HG03521 (cell line): Measurements from ENCODE around the gene NPVF.

ENCODE experiments used
- ATAC-seq: cut with Tn5 transposase; IDR thresholded peaks from one replicate; pipeline ENCODE4 v1.9.1; 2021; ENCODE audit warnings: mild to moderate bottlenecking, moderate library complexity; ENCODE audit not compliant: unreplicated experiment

NPVF gene

DNA sequence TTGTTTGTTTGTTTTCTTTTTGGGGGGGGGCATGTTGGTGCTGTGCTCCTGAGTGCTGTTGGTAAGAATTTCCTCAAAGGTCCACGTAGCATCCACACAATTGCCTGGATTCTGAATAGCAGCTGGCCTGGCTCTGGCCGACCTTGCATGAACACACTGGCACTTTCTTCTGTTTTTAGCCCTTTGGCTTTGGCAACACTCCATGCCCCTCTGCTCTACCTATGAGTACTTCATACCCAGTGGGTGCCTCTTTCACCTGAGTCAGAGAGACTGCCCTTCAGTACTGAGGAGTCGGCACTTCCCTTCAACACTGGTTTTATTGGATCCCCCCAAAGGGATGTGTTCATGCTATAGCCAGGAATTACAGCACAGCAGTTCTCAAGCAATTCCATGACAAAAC lies 7.2 kb upstream of the NPVF start:
- no peak for ATAC-seq

DNA sequence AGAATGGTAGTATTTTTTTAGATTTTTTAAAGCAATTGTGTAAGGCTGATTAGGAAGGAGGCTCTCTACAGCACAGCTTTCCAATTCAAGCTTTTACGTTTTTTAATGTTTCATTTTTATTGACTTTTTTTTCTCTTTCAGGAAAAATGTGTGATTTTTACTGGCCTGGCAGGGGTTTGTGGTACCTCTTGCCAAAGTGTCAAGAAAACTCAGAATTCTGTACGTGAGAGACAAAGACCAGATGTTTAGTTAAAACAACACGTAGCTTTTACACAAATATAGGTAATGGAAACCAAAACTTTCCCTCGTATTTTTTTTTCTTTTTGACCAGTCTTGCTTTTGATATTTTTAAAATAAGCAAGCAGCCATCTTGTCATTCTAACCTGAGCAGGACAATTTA lies 6.0 kb upstream of the NPVF start:
- ATAC-seq: no peak

DNA sequence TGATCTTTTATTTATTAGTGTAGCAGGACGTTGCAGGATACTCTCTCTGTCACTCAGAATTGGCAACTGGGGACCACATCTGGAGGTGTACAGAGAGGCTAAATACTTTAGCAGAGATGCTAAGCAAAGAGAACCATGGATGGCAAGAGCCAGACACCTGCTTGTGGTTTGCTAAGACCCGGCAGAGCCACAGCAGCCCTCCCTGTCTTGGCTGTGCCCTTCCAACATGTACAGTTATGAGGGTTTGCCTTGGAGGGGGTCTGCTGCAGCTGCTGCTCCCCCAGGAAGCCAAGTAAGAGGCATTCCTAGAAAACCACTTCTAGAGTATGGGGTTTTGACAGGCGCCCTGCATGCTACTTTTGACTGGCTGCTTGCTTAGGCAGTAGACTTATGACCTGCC lies 5.1 kb downstream of the NPVF start:
- no peak for ATAC-seq

DNA sequence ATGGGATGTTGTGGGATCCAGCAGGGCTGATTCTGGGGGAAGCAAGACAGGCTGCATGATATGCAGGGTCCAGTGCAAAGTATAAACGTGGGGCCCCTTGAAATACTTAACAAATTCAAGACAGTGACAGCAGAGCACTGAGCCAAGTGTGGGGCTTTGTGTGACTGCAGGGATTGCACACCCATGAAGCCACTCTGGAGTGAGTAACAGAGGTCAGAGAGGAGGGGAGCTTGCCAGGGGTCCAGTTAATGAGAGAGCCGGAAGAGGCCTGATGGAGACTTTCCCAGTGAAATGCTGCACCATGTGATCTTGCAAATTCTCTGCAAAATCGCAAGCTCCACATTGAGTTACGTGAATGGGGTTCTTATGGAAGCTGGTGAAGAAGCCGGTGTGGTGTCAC lies 5.6 kb downstream of the NPVF start:
- ATAC-seq: no peak

DNA sequence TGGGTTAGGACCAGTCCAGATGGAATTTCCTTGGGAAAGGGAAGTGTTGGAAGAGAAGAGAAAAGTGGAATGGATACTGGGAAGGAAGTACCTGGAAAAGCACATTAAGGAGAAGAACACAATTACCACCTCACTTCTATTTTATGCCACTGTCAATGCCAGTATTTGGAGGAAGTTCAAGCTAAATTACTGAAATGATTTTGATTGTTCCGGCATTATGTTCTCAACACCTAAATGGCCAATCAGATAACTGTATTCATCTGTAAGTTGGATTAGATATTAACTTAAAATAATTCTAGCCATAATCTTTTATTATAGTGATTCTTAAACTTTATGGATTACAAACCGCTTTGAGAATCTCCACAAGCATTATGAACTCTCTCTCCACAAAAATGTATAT lies 7.3 kb downstream of the NPVF start:
- ATAC-seq: no peak

DNA sequence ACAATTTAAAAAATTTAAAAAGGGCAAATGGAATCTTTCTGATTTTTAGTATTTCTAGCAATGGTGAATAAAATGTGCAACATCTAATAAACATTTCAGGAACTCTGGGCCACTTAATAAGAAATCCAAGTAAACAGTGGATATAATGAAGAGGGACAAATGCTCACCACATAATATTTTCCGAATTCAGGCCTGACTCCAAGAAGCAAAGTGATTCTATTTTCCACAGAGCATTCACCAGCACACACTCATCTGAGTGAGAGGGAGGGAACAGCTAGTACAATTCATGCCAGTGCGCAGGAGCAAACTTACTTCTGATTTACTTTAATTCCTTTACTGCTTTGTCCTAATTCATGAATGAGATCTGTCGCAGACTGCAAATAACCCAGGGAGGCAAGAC lies 10.1 kb downstream of the NPVF start:
- ATAC-seq: no peak

DNA sequence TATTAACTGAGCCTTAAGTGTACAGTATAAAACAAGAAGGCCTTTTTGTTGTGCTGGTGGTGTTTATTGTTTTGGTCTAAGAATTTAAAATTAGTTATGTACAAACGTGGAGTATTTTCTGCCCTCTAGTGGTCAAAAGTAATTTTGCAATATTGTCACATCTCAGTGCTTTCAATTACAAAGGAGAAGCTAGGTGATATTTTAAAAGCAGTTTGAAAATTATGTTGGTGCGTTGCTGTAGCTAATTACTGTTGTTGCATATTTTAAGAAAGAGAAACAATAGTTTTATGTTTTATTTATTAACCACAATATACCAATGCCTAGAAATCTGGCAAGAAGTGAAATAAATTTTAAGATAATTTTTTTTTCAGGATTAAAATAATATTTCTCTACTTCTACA lies 11.4 kb downstream of the NPVF start:
- ATAC-seq: no peak

DNA sequence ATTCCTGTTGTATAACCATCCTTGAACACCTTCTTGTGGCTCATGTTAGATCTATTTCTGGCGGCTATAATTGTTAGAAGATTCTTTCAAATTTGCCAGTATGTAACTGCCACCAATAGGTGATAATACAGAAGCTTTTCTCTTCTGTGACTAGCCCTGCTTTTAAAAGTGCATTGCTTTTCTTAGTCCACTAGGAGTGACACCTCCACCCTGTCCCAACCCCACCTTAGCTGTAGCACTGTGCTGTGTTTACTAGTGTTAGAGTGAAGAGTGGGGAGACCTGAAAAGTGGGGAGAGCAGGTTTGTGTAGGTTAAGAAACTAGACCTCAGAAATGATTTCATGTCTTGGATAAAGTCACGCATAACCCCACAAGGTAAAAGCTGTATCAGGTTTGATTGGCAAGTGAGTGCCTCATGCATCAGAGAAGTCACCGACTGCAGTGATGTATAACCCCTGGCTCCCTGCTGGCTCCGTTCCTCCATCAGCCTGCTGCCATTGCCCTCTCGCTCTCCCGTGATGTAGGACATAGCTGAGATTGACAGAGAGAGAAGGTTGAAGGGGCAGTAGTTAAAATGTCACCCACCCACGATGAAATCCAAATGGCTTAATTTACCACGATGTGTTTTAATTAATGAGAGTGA lies 12.5 kb downstream of the NPVF start:
- ATAC-seq: no peak

DNA sequence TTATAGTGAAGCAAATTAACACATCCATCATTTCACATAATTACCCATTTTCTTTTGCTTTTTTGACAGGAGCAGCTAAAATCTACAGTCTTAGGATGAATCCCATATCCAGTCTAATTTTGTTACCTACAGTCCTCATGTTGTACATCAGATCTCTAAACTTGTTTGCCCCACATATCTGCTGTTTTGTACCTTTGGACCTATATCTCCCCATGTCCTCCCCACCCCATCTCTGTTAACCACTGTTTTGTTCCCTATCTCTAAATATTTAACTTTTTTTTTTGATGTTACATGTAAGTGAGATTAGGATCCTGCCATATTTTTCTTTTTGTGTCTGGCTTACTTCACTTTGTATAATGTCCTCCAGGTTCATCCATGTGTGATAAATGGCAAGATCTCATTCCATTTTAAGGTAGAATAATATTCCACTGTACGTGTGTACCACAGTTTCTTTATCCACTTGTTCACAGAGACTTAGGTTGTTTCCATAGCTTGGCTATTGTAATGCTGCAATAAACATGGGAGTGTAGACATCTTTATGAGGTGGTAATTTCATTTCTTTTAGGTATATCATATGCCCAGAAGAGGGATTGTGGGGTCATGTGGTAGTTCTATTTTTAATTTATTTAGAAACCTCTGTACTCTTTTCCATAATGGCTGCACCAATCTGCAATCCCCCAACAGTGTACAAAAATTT lies 19.6 kb downstream of the NPVF start:
- ATAC-seq: no peak

DNA sequence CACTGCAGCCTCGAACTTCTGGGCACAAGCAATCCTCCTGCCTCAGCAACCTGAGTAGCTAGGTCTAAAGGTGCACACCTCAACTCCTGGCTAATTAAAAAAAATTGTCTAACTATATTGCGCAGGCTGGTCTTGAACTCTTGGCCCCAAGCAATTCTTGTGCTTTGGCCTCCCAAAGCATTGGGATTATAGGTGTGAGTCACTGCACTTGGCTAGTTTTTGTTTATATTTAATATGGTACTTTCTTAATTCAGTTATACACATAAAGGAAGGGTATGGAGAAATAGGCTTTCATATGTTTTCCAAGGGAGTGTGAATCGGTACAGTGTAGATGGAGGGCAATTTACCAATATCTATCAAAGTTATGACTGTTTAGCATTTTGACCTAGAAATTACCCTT lies 20.4 kb downstream of the NPVF start:
- ATAC-seq: no peak

DNA sequence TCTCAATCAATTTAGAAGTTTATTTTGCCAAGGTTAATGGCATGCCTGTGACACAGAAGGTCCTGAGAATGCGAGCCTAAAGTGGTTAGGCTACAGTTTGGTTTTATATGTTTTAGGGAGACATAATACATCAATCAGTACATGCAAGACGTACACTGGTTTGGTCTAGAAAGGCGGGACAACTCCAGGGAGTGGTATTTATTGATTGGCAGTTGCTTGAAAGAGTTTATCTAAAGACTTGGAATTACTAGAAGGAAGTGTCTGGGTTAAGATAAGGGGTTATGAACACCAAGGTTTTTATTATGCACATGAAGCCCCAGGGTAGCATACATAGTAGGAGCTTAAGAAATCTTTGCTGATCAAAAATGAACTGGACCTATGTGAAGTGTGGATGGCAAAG lies 21.5 kb downstream of the NPVF start:
- no peak for ATAC-seq

DNA sequence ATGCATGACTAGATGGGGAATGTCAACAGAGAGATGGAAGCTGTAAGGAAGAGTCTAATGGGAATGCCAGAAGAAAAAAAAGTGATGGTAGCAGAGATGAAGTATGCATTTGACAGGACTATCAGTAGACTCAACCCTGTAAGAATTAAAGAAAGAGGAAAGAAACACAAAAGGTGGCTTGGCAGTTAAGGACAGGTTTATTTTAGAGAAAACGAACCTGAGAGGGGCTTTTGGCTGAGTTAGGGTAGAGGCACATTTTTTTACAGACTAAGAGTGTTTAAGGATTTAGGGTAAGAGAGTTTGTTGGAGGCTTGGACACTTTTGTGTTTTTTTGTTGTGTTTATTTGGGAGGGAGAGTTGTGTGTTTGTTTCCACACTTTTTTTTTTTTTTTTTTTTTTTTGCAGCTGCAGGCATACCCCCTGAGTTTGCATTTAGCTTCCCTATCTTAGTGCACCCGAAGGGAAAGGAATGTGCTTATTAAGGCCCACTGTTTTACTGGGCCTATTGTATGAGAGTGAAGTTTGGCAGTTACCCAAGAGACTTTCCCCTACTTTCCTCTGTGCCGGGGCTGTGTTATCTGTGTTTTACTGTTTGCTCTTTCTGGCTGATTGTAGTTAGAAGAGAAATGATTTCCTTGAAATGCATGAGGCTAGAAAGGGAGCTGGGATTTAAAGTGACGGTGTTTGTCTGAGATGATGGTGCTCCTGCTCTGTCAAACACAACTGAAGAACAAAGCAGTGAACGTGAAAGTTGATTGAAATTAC lies 32.0 kb downstream of the NPVF start:
- no peak for ATAC-seq

DNA sequence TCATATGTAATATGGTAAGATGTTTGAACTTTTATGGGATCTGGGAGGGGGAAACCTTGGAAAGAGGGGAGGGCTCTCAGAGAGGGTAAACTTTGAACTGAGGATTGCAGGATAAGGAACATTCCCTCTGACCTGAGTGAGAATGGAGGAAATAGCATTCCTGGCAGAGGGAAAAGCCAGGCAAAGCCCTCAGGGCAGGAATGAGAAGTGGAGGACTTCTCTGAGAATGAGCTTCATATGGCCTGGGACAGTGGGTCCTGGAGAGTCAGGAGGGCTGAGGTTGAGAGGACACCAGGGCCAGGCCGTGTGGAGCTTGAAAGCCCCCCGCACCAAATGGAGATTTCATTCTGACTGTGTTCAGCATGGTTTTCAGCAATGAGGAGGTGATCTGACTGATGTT lies 34.2 kb downstream of the NPVF start:
- no peak for ATAC-seq

DNA sequence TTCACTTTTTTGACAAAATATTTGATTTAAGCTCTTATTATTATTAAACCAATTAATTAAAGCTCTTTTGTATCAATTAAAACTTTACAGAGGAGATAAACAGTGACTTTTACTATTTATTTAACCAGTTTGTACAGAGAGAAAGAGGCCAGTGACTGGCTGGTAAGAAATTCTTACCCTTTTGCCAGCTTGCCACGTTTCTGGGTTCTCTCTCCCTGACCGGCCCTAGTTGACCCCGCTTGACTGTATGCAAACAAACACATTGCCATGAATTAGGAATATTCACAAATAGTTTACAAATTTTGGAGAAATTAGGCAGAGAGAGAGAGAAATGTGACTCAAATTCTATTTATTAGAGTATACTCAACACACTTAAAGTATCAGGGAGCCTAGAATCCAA lies 36.2 kb downstream of the NPVF start:
- no peak for ATAC-seq

DNA sequence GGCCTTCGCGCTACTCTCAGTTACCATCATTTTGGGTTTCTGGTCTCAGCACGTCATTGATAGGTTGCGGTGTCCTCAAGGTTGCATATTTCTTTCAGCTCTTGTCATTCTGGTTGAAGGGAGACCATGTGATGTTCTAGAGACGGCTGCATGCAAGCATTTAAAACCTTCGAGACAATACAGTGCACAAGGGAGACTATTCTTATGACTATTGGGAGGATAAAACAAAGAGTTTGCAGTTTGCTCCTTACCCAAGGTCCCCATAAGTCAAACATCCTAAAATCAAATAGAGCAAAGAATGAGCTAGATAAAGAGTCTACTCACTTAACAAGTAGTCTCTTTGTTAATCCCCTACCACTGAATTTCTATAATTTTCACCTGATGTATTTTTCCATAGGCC lies 39.1 kb downstream of the NPVF start:
- no peak for ATAC-seq

DNA sequence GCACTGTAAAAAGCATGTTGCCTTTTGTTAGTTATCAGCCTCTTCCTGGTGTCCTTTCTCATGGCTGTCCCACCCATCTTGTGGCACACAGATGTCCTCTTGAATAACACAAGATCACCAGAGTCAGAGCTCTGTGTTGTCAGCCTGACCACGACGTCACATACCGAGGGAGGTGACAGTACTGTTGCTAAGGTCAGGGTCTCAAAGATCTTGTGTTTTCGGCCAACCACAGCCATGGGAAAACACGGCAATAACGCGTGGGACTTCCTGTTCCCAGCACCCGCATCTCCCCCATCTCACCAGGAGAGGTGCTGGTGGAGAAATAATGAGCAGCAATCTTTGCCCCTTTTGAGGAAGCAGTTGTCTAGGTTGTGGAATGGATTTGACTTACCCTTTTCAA lies 40.4 kb downstream of the NPVF start:
- ATAC-seq: no peak

DNA sequence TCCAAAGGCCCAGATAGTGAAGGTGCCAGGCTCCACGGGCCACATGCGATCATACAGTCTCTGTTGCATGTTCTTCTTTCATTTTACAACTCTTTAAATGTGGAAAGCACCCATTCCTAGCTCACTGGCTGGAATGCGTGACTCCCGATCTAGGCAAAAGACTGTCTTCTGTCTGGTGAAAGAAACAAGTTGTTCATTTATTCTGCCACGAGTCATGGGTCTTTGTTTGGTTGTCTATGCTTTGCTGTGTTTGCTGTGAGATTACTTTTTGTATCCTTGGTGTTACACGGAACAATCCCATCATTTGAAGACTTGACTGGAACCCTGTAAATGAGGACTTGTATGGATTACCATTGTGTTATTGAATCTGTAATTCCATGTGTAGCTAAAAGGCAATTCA lies 41.9 kb downstream of the NPVF start:
- ATAC-seq: no peak

DNA sequence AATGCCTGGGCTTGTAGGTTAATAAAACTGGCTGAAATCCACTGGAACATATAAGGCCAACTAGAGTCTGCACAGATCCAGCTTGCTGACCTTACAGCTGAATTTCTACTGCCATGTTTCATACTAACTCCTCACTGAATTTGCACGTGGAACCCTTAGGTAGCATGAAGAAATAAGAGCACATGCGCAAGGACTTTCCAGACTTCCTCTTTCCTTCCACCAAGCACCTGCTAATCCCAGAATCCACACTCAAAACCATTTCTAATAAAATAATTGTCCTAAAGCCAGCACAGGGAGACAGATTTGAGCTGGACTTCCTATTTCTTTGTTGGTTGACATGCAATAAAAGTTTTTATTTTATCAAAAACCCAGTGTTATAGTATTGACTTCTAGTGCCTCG lies 46.8 kb downstream of the NPVF start:
- no peak for ATAC-seq

DNA sequence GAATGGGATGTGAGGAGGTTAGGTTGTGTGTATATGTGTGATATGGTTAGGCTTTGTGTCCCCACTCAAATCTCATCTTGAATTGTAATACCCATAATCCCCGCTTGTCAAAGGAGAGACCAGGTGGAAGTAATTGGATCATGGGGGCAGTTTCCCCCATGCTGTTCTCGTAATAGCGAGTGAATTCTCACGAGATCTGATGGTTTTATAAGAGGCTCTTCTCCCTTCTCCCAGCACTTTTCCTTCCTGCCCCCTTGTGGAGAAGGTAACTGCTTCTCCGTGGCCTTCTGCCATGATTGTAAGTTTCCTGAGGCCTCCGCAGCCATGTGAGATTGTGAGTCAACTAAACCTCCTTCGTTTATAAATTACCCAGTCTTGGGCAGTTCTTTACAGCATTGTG lies 47.3 kb downstream of the NPVF start:
- ATAC-seq: no peak

DNA sequence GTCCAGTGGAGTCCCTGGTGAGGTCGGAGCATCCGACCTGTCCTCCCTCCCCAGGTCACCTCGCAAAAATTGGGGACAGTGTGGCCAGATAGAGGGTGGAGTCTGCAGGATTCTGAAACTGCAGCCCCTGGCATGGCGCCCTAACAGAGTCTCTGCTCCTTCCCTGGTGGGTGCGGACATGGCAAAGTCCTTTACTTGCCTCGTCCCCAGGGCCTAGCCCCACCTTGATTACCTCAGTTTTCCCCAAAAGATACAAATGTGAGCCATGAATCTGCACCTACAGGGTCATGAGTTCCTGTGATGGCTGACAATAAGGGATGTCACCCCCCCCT lies 47.7 kb downstream of the NPVF start:
- ATAC-seq: peak; percentile 7

DNA sequence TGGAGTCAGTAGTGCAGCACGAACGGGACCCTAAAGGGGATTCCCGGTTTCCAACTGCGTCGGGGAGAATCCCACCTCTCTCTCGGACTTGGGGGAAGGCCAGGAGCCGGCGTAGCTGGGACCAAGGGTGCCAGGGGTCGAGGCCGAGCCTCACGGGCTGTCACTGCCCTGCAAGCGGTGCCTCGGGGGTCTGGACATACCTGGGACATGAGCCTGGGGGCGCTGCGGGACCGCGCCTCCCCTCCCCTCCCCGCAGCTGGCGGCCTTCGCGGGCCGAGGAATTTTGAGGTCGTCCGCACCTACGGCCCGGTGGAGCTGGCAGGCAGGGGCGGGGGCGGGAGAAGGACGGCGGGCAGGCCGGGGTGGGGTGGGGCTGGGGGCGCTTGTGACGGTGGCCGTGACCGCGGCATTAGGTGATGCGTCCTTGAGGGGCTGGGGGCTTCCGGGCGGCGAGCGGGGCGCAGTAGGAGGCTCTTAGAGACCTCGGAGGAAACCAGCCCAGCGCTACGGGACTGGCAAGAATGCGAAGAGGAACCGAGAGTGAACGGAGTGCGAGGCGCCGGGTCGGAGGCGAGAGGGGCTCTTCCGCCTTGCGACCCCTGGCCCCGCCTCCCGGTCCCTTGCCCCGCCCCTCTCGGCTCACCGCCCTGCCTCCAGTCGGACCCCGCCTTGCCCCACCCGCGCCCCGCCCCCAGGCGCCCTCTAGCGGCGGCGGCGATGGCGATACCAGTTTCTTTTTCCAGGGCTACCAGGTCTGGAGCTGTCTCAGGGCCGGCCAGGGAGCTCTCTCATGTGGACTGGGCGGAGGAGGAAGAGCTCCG lies 48.3 kb downstream of the NPVF start:
- peak; percentile 97 for ATAC-seq

DNA sequence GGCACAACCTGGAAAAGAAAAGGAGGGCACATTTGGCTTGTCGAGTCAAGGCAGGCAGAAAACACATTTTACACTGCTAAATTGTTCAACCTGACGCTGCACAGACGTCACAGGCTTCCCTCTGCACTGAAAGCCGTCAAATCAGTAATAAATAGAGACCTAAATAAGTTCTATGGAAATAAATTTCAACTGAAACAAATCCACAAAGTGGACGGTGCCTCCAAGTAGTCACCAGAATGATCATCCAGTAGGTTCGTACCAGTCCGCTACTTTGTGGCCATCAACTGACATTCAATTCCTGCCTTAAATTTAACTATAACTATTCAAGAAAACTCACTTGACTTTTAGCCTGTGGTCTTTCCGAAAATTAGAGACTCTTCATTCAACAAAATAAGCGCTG lies 49.0 kb downstream of the NPVF start:
- no peak for ATAC-seq
